ENCODE measurements around the gene VPS26C. TPM values are rescaled to one million over a fixed set of nuclear protein-coding genes. Genes with fewer than 3 reads are reported as not detected.

The VPS26C gene
- total and polyA plus RNA-seq, 2 of the 13 experiments (the other 11 are each of a cell fraction or from before 2014, with no cell fraction given): 30.3 to 39.7 TPM

GRCh38 chr21:37257967-37258877 is 8.9 kb downstream of the VPS26C start (continued):
- TF ChIP-seq TBX2 (CRISPR knock-in tag; IDR thresholded peaks at IDR 0.05; ENCODE audit: borderline replicate concordance) (no peak; the same call in 1 of the 2 replicates), KAT7 (CRISPR knock-in tag; IDR thresholded peaks at IDR 0.05; ENCODE audit: borderline replicate concordance) (no peak), CHCHD3 (CRISPR knock-in tag; IDR thresholded peaks at IDR 0.05) (no peak), TEAD2 (CRISPR knock-in tag; IDR thresholded peaks at IDR 0.05) (peak; percentile 21; the same call in 1 of the 2 replicates), FOXM1 (CRISPR knock-in tag; IDR thresholded peaks at IDR 0.05) (0 out of 2 replicates have a peak, but pooled peaks have one; percentile 59), KLF12 (CRISPR knock-in tag; IDR thresholded peaks at IDR 0.05; ENCODE audit: borderline replicate concordance) (0 out of 2 replicates have a peak, but pooled peaks have one; percentile 60), NFKB2 (CRISPR knock-in tag; IDR thresholded peaks at IDR 0.05; ENCODE audit: borderline replicate concordance) (peak; percentile 48; the same call in 1 of the 2 replicates), ZMAT3 (CRISPR knock-in tag; conservative IDR thresholded peaks at IDR 0.05) (peak; percentile 84), ZHX2 (IDR thresholded peaks at IDR 0.05; ENCODE audit: low read depth) (no peak), ZHX2 (CRISPR knock-in tag; IDR thresholded peaks at IDR 0.05; ENCODE audit: borderline replicate concordance) (0 out of 2 replicates have a peak, but pooled peaks have one; percentile 47), ZBTB4 (CRISPR knock-in tag; IDR thresholded peaks at IDR 0.05; ENCODE audit: borderline replicate concordance) (peak; percentile 68; the same call in 1 of the 2 replicates), TBP (CRISPR knock-in tag; IDR thresholded peaks at IDR 0.05) (no peak), SP5 (CRISPR knock-in tag; IDR thresholded peaks at IDR 0.05; ENCODE audit: borderline replicate concordance, low read depth) (no peak), ZNF572 (CRISPR knock-in tag; IDR thresholded peaks at IDR 0.05) (no peak), MTF2 (CRISPR knock-in tag; IDR thresholded peaks at IDR 0.05; ENCODE audit: borderline replicate concordance) (peak; percentile 69; the same call in 1 of the 2 replicates), NR0B2 (CRISPR knock-in tag; IDR thresholded peaks at IDR 0.05) (peak; percentile 6; the same call in 1 of the 2 replicates), ZNF740 (CRISPR knock-in tag; IDR thresholded peaks at IDR 0.05) (0 out of 2 replicates have a peak, but pooled peaks have one; percentile 19), TGIF2 (CRISPR knock-in tag; IDR thresholded peaks at IDR 0.05) (peak; percentile 75; the same call in 1 of the 2 replicates)

All from HepG2 (cell line).